ENCODE measurements around the gene NFIX. TPM values are rescaled to one million over a fixed set of nuclear protein-coding genes. Genes with fewer than 3 reads are reported as not detected.

NFIX gene
- total and polyA plus RNA-seq, 9 of the 15 experiments (the other 6 are each of a cell fraction or from before 2014, with no cell fraction given) = 0.28 to 26.8 (median 5.4) TPM

DNA sequence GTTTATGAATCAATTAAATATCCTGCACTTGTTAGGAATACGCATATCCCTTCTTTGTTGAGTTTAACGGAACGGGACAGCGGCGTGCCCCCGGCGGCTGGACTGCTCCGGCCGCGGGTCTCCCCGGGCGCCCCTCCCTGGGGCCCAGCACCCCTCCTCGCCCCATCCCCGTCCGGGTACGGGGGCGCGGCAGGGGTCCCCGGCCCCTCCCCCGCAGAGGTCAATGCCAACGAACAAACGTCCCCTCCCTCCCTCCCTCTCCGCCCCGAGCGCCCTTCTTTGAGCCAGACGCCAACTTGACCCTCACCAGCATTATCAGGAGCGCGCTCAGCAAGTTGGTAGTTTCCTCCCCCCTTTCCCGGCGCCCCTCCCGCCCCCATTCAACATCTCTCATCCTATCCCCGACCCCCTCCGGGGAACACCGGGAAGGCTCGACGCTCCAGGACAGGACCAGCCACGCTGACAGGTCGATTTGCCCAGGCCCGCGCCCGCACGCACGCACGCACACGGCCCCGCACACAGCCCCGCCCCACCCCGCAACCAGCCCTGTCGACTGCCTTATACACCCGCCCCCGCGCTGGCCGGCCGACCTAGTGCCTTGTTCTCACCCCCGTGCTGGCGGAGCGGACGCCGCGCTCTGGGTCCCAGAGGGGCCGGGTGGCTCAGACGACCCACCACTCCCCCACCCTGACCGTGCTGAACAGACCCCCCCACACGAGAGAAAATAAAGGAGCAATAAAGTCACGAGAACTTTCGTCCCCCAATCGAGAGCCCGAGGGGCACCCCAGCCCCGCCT lies 102.4 kb downstream of the NFIX start (continued):
- TF ChIP-seq, protein P1, sequence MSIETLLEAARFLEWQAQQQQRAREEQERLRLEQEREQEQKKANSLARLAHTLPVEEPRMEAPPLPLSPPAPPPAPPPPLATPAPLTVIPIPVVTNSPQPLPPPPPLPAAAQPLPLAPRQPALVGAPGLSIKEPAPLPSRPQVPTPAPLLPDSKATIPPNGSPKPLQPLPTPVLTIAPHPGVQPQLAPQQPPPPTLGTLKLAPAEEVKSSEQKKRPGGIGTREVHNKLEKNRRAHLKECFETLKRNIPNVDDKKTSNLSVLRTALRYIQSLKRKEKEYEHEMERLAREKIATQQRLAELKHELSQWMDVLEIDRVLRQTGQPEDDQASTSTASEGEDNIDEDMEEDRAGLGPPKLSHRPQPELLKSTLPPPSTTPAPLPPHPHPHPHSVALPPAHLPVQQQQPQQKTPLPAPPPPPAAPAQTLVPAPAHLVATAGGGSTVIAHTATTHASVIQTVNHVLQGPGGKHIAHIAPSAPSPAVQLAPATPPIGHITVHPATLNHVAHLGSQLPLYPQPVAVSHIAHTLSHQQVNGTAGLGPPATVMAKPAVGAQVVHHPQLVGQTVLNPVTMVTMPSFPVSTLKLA (conservative IDR thresholded peaks at IDR 0.05) = peak in 1 of 2 experiments; percentile 56; a peak in 3 of 4 replicates
- TF ChIP-seq SREBF2 (CRISPR knock-in tag; IDR thresholded peaks at IDR 0.05) (no peak), SMARCB1 (IDR thresholded peaks at IDR 0.05; ENCODE audit: insufficient read length, low read depth) (no peak), HDGF (IDR thresholded peaks at IDR 0.05) (no peak), MYC (IDR thresholded peaks at IDR 0.05; ENCODE audit: low read depth, low read length) (no peak; the same call in 1 of the 2 replicates), MYC (CRISPR knock-in tag; IDR thresholded peaks at IDR 0.05; ENCODE audit: borderline replicate concordance, low read depth) (peak; percentile 72; the same call in 1 of the 2 replicates), SMARCA4 (IDR thresholded peaks at IDR 0.05) (no peak), POU5F1 (IDR thresholded peaks at IDR 0.05; ENCODE audit: borderline replicate concordance, low read depth, low read length, partially characterized antibody) (no peak), ZNF134 (CRISPR knock-in tag; conservative IDR thresholded peaks at IDR 0.05) (no peak), CBFB (CRISPR knock-in tag; IDR thresholded peaks at IDR 0.05) (no peak), SOX6 (IDR thresholded peaks at IDR 0.05) (no peak), STAG1 (CRISPR knock-in tag; IDR thresholded peaks at IDR 0.05; ENCODE audit: borderline replicate concordance) (no peak), CAMTA2 (CRISPR knock-in tag; conservative IDR thresholded peaks at IDR 0.05) (peak; percentile 96; the same call in 1 of the 2 replicates), ZNF124 (CRISPR knock-in tag; IDR thresholded peaks at IDR 0.05) (no peak)
- TF ChIP-seq, protein P2, sequence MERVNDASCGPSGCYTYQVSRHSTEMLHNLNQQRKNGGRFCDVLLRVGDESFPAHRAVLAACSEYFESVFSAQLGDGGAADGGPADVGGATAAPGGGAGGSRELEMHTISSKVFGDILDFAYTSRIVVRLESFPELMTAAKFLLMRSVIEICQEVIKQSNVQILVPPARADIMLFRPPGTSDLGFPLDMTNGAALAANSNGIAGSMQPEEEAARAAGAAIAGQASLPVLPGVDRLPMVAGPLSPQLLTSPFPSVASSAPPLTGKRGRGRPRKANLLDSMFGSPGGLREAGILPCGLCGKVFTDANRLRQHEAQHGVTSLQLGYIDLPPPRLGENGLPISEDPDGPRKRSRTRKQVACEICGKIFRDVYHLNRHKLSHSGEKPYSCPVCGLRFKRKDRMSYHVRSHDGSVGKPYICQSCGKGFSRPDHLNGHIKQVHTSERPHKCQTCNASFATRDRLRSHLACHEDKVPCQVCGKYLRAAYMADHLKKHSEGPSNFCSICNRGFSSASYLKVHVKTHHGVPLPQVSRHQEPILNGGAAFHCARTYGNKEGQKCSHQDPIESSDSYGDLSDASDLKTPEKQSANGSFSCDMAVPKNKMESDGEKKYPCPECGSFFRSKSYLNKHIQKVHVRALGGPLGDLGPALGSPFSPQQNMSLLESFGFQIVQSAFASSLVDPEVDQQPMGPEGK (CRISPR knock-in tag; IDR thresholded peaks at IDR 0.05; ENCODE audit: borderline replicate concordance) = peak; percentile 89
- TF ChIP-seq, protein P3, sequence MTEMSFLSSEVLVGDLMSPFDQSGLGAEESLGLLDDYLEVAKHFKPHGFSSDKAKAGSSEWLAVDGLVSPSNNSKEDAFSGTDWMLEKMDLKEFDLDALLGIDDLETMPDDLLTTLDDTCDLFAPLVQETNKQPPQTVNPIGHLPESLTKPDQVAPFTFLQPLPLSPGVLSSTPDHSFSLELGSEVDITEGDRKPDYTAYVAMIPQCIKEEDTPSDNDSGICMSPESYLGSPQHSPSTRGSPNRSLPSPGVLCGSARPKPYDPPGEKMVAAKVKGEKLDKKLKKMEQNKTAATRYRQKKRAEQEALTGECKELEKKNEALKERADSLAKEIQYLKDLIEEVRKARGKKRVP (CRISPR knock-in tag; IDR thresholded peaks at IDR 0.05) = peak; percentile 63
- TF ChIP-seq, protein P4, sequence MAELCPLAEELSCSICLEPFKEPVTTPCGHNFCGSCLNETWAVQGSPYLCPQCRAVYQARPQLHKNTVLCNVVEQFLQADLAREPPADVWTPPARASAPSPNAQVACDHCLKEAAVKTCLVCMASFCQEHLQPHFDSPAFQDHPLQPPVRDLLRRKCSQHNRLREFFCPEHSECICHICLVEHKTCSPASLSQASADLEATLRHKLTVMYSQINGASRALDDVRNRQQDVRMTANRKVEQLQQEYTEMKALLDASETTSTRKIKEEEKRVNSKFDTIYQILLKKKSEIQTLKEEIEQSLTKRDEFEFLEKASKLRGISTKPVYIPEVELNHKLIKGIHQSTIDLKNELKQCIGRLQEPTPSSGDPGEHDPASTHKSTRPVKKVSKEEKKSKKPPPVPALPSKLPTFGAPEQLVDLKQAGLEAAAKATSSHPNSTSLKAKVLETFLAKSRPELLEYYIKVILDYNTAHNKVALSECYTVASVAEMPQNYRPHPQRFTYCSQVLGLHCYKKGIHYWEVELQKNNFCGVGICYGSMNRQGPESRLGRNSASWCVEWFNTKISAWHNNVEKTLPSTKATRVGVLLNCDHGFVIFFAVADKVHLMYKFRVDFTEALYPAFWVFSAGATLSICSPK (IDR thresholded peaks at IDR 0.05; ENCODE audit: borderline replicate concordance) = no peak
